Right atrium auricular region (tissue), 2 donors: ENCODE measurements around the gene CHST3. TPM values are rescaled to one million over a fixed set of nuclear protein-coding genes. Genes with fewer than 3 reads are reported as not detected.

Experiments
- DNase-seq: peaks from one replicate; pipeline ENCODE4 v3.0.0-alpha.2; 2019; ENCODE audit warnings: low spot score
- H3K27ac ChIP-seq, 2 donors: fragments of 200-600 bp; sonication (generic); 1 replicate in 1 of 2; 2 replicates in 1 of 2; pipeline ENCODE4 v1.5.1; 2016 to 2019
- H3K27me3 ChIP-seq, 2 donors: fragments of 200-600 bp; sonication (generic); one replicate each; pipeline versions ENCODE4 v1.5.1 to v1.6.0; 2017 to 2019
- H3K36me3 ChIP-seq: fragments of 200-600 bp; sonication (generic); one replicate; pipeline ENCODE4 v1.5.1; 2016
- H3K4me1 ChIP-seq, 2 donors: fragments of 200-600 bp; sonication (generic); one replicate each; pipeline versions ENCODE4 v1.5.1 to v1.6.0; 2017 to 2019
- H3K4me3 ChIP-seq, 2 donors: fragments of 200-600 bp; sonication (generic); 1 replicate in 1 of 2; 2 replicates in 1 of 2; pipeline ENCODE4 v1.5.1; 2017 to 2019; ENCODE audit warnings: mild to moderate bottlenecking in 1 of 2, moderate library complexity in 1 of 2
- H3K9me3 ChIP-seq, 2 donors: fragments of 200-600 bp; sonication (generic); one replicate each; pipeline ENCODE4 v1.5.1; 2019
- CTCF ChIP-seq, 2 donors: fragments of 200-600 bp; sonication (generic); IDR thresholded peaks; one replicate each; pipeline ENCODE4 v1.5.1; 2019; ENCODE audit warnings: antibody characterized with exemption in 2 of 2
- total RNA-seq, 2 donors: library from RNA; depleted of rRNA; stranded (reverse); fragments of >200 nt; gene quantifications; one replicate each; pipeline ENCODE4 v1.1.0, GENCODE V29; 2016

The CHST3 gene
- total RNA-seq, 2 donors from 2014 or later = 21.3 to 45.4 TPM

- no peaks in the 10 kb centered on the region for H3K9me3 ChIP-seq
- no peaks in the 10 kb centered on the region for H3K27me3 ChIP-seq
- H3K4me1 ChIP-seq = peaks cover 0 to 57% of the 10 kb centered on the region in 2 donors
- DNase-seq = no peak
- no peak for TF ChIP-seq CTCF (IDR thresholded peaks at IDR 0.05)
- peaks cover 33% of the 10 kb centered on the region for H3K36me3 ChIP-seq
- H3K27ac ChIP-seq = peak overlapping the region; percentile 81 to 95
- no peak overlapping the region for H3K4me3 ChIP-seq
These were observed 44.1 kb downstream of the CHST3 start for GRCh38 chr10:72008096-72008981.

DNA sequence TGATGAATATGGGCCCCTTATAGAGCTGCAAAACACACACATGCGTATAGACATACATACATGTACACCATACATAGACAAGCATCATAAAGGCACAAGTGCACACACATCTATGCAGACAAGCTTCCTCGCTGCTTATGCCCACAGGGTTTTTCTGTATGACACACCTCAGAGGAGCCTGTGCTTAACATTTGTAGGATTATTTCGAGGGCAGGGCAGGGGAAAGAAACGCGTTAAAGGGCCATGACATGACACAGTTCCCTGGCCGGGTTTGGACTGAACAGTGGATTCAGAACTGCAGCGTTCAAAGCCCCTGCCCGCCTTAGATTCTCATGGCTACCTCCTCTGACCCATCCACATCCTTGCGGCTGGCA lies 44.8 kb downstream of the CHST3 start:
- no peak overlapping the region for H3K4me3 ChIP-seq
- H3K36me3 ChIP-seq = peaks cover 33% of the 10 kb centered on the region
- no peak for TF ChIP-seq CTCF (IDR thresholded peaks at IDR 0.05)
- peaks cover 0 to 64% of the 10 kb centered on the region in 2 donors for H3K4me1 ChIP-seq
- peak overlapping the region; percentile 81 to 95 for H3K27ac ChIP-seq
- DNase-seq = no peak
- no peaks in the 10 kb centered on the region for H3K27me3 ChIP-seq
- no peaks in the 10 kb centered on the region for H3K9me3 ChIP-seq

GRCh38 chr10:72009425-72010081 lies 45.4 kb downstream of the CHST3 start:
- Histone ChIP-seq H3K27me3 (no peaks in the 10 kb centered on the region), H3K9me3 (no peaks in the 10 kb centered on the region), H3K36me3 (peaks cover 33% of the 10 kb centered on the region), H3K4me3 (no peak overlapping the region), H3K4me1 (peaks cover 0 to 69% of the 10 kb centered on the region in 2 donors), H3K27ac (peak overlapping the region; percentile 81 to 95)
- peak; percentile 94 for DNase-seq
- TF ChIP-seq CTCF (IDR thresholded peaks at IDR 0.05) = no peak

GRCh38 chr10:72010234-72010973 lies 46.2 kb downstream of the CHST3 start:
- Histone ChIP-seq H3K36me3 (peaks cover 33% of the 10 kb centered on the region), H3K27ac (peak overlapping the region; percentile 81 to 95), H3K9me3 (no peaks in the 10 kb centered on the region), H3K4me3 (no peak overlapping the region), H3K27me3 (no peaks in the 10 kb centered on the region), H3K4me1 (peaks cover 0 to 77% of the 10 kb centered on the region in 2 donors)
- TF ChIP-seq CTCF (IDR thresholded peaks at IDR 0.05) = no peak
- no peak for DNase-seq

GRCh38 chr10:72011016-72011415 lies 46.8 kb downstream of the CHST3 start:
- H3K27ac ChIP-seq = peak overlapping the region; percentile 81 to 95
- H3K9me3 ChIP-seq = no peaks in the 10 kb centered on the region
- no peak for DNase-seq
- H3K27me3 ChIP-seq = no peaks in the 10 kb centered on the region
- peaks cover 33% of the 10 kb centered on the region for H3K36me3 ChIP-seq
- H3K4me3 ChIP-seq = no peak overlapping the region
- TF ChIP-seq CTCF (IDR thresholded peaks at IDR 0.05) = no peak
- peaks cover 0 to 84% of the 10 kb centered on the region in 2 donors for H3K4me1 ChIP-seq
